Tracheal epithelial cell (primary cell): ENCODE results near the gene UPK2. TPM values are rescaled to one million over a fixed set of nuclear protein-coding genes. Genes with fewer than 3 reads are reported as not detected.

Experiments used
- total RNA-seq: library from RNA; depleted of rRNA; stranded (reverse); fragments of >200 nt; gene quantifications from 2 replicates; pipeline ENCODE4 v1.2.1, GENCODE V29; 2014

The UPK2 gene
- total RNA-seq = not detected in 2 replicates

DNA sequence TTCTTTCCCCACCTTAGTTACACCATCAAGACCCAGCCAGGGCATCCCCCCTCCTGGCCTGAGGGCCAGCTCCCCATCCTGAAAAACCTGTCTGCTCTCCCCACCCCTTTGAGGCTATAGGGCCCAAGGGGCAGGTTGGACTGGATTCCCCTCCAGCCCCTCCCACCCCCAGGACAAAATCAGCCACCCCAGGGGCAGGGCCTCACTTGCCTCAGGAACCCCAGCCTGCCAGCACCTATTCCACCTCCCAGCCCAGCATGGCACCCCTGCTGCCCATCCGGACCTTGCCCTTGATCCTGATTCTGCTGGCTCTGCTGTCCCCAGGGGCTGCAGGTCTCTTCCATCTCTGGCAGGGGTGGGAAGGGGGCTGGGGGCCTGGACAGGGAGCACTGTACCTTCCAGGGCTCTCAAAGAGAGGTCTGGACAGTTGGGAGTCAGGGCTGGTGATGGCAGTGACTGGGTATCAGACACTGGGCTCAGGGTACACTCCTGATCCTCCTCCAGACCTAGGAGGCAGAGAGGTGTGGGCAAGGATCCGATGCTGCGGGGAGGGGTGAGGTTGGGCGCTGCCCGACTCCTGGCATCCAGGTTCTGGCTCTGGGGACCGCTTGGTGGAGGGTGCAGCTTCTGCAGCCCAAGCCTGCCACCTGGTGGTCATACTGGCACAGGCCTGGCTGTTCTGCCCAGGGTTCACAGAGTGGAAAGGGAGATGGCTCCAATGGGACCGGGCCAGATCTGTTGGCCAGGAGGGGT is at the start of gene UPK2:
Gene UPK2 (plus strand): TSS at position 205 of the 753 bp plus-strand sequence. CDS start 53 bp downstream, at position 258.

DNA sequence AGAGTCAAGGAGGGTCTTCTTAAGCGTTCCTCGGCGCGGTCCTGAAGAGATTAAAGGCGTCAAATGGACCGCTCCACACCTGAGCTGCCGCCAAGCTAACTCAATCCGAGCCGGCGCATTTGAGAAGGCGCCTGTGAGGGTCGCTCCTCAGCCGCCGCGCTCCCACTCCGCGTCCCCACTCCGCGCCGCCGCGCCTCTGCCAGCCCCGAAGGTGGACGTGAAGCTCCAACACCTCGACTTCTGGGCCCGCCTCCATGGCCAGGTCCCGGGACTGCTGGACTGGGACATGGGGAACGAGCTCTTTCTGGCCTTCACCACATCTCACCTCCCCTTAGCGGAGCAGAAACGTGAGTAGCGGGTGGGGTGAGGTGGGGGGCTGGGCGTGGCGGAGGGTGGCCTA is 15.5 kb downstream of the UPK2 start, which contains the start of gene FOXR1:
Gene FOXR1 (plus strand): TSS at position 116 of the 400 bp plus-strand sequence. CDS start 171 bp downstream, at position 287.

GRCh38 chr11:118997627-118998387 is 41.7 kb downstream of the UPK2 start, which contains the start of gene CENATAC:
TSS of gene CENATAC (plus strand) at chr11:118998138. CDS start at chr11:118998198, 60 bp downstream.

Other genes with a start within 250 kb of the UPK2 start
- gene DDX6, start 165.1 kb upstream of the UPK2 start, total RNA-seq = 81.0 and 95.3 TPM in 2 replicates
- under 0.01 TPM in 1 of 2 replicates, not detected in the other for gene CXCR5, start 72.4 kb upstream of the UPK2 start, total RNA-seq
- 22.4 and 30.1 TPM in 2 replicates for gene BCL9L, start 30.4 kb upstream of the UPK2 start, total RNA-seq
- not detected in 2 replicates for gene FOXR1, start 15.5 kb downstream of the UPK2 start, total RNA-seq
- 10.7 and 13.5 TPM in 2 replicates for gene CENATAC, start 41.8 kb downstream of the UPK2 start, total RNA-seq
- 2,545 and 3,713 TPM in 2 replicates for gene RPS25, start 62.0 kb downstream of the UPK2 start, total RNA-seq
- 65.6 and 88.4 TPM in 2 replicates for gene TRAPPC4, start 62.5 kb downstream of the UPK2 start, total RNA-seq
- gene SLC37A4, start 74.6 kb downstream of the UPK2 start, total RNA-seq = 16.4 and 19.3 TPM in 2 replicates
- gene HYOU1, start 100.9 kb downstream of the UPK2 start, total RNA-seq = 106 and 158 TPM in 2 replicates
- gene VPS11, start 111.5 kb downstream of the UPK2 start, total RNA-seq = 19.0 and 19.6 TPM in 2 replicates
- gene HMBS, start 128.6 kb downstream of the UPK2 start, total RNA-seq = 17.4 and 21.3 TPM in 2 replicates
- 20.2 and 27.5 TPM in 2 replicates for gene DPAGT1, start 145.6 kb downstream of the UPK2 start, total RNA-seq
- 1.4 and 1.9 TPM in 2 replicates for gene C2CD2L, start 151.0 kb downstream of the UPK2 start, total RNA-seq
- 13.0 and 27.5 TPM in 2 replicates for gene HINFP, start 165.3 kb downstream of the UPK2 start, total RNA-seq
- not detected in 2 replicates for gene ABCG4, start 192.8 kb downstream of the UPK2 start, total RNA-seq
- gene NLRX1, start 212.4 kb downstream of the UPK2 start, total RNA-seq = 24.5 and 27.0 TPM in 2 replicates
- gene NHERF4, start 229.2 kb downstream of the UPK2 start, total RNA-seq = not detected in 2 replicates